ENCODE measurements around the gene KRTAP9-2.
"Not testable (repeated sequence)": the region's sequence is repeated elsewhere in the genome, so short reads cannot be mapped to it uniquely, and the experiment has no call there.

KRTAP9-2 gene

GRCh38 chr17:41211845-41212466 lies 14.5 kb upstream of the KRTAP9-2 start:
- in situ Hi-C loops (cut with MboI; ENCODE audit: low sequenced_read_pairs) = no loop called here
- Histone ChIP-seq H3K4me3 (no peak overlapping the region), H3K27me3 (ENCODE audit: low read depth) (no peaks in the 10 kb centered on the region), H3K4me1 (no peaks in the 10 kb centered on the region), H3K9me3 (no peaks in the 10 kb centered on the region), H3K36me3 (replicated peaks) (no peaks in the 10 kb centered on the region)
- no peak for DNase-seq (ENCODE audit: low spot score in 2 of 2)

- no peak overlapping the region for H3K4me3 ChIP-seq
Measured at GRCh38 chr17:41212524-41213169, 13.8 kb upstream of the KRTAP9-2 start.

GRCh38 chr17:41215681-41216080 lies 10.8 kb upstream of the KRTAP9-2 start:
- no peaks in the 10 kb centered on the region for H3K9me3 ChIP-seq
- no peaks in the 10 kb centered on the region for H3K36me3 ChIP-seq (replicated peaks)
- DNase-seq (ENCODE audit: low spot score in 2 of 2) = no peak
- H3K27me3 ChIP-seq (ENCODE audit: low read depth) = no peaks in the 10 kb centered on the region
- in situ Hi-C loops (cut with MboI; ENCODE audit: low sequenced_read_pairs) = no loop called here
- H3K4me1 ChIP-seq = no peaks in the 10 kb centered on the region
- no peak overlapping the region for H3K4me3 ChIP-seq

More at GRCh38 chr17:41212524-41213169, 13.8 kb upstream of the KRTAP9-2 start:
- Histone ChIP-seq H3K4me1 (no peaks in the 10 kb centered on the region), H3K36me3 (replicated peaks) (no peaks in the 10 kb centered on the region), H3K9me3 (no peaks in the 10 kb centered on the region), H3K27me3 (ENCODE audit: low read depth) (no peaks in the 10 kb centered on the region)
- in situ Hi-C loops (cut with MboI; ENCODE audit: low sequenced_read_pairs) = no loop called here
- no peak for DNase-seq (ENCODE audit: low spot score in 2 of 2)

- in situ Hi-C loops (cut with MboI; ENCODE audit: low sequenced_read_pairs) = no loop called here
- Histone ChIP-seq H3K9me3 (no peaks in the 10 kb centered on the region), H3K4me1 (no peaks in the 10 kb centered on the region), H3K27me3 (ENCODE audit: low read depth) (peaks cover 7% of the 10 kb centered on the region), H3K36me3 (replicated peaks) (no peaks in the 10 kb centered on the region), H3K4me3 (no peak overlapping the region)
- no peak for DNase-seq (ENCODE audit: low spot score in 2 of 2)
Measured at GRCh38 chr17:41223821-41224220, 2.6 kb upstream of the KRTAP9-2 start.

GRCh38 chr17:41226051-41226450 lies 397 bp upstream of the KRTAP9-2 start:
- DNase-seq (ENCODE audit: low spot score in 2 of 2) = no peak
- no peaks in the 10 kb centered on the region for H3K4me1 ChIP-seq
- peaks cover 7% of the 10 kb centered on the region for H3K27me3 ChIP-seq (ENCODE audit: low read depth)
- H3K9me3 ChIP-seq = no peaks in the 10 kb centered on the region
- in situ Hi-C loops (cut with MboI; ENCODE audit: low sequenced_read_pairs) = no loop called here
- H3K4me3 ChIP-seq = no peak overlapping the region
- H3K36me3 ChIP-seq (replicated peaks) = no peaks in the 10 kb centered on the region

- in situ Hi-C loops (cut with MboI; ENCODE audit: low sequenced_read_pairs) = no loop called here
- no peaks in the 10 kb centered on the region for H3K4me1 ChIP-seq
- H3K9me3 ChIP-seq = no peaks in the 10 kb centered on the region
- no peak for DNase-seq (ENCODE audit: low spot score in 2 of 2)
- no peak overlapping the region for H3K4me3 ChIP-seq
- H3K27me3 ChIP-seq (ENCODE audit: low read depth) = peaks cover 9% of the 10 kb centered on the region
- H3K36me3 ChIP-seq (replicated peaks) = no peaks in the 10 kb centered on the region
Measured at GRCh38 chr17:41230094-41230493, 3.6 kb downstream of the KRTAP9-2 start.

- no peak for DNase-seq (ENCODE audit: low spot score in 2 of 2)
- in situ Hi-C loops (cut with MboI; ENCODE audit: low sequenced_read_pairs) = no loop called here
- H3K9me3 ChIP-seq = no peaks in the 10 kb centered on the region
- H3K4me3 ChIP-seq = no peak overlapping the region
- peaks cover 8% of the 10 kb centered on the region for H3K27me3 ChIP-seq (ENCODE audit: low read depth)
- H3K36me3 ChIP-seq (replicated peaks) = no peaks in the 10 kb centered on the region
- H3K4me1 ChIP-seq = no peaks in the 10 kb centered on the region
Measured at GRCh38 chr17:41231731-41232130, 5.3 kb downstream of the KRTAP9-2 start.

GRCh38 chr17:41232399-41233105 lies 6.1 kb downstream of the KRTAP9-2 start, which contains the start of gene KRTAP9-3:
Gene KRTAP9-3, plus strand, starts transcription at chr17:41232449. Its CDS starts 53 bp downstream, at chr17:41232502.
- H3K4me3 ChIP-seq; H3K4me1 ChIP-seq; in situ Hi-C loops (cut with MboI; ENCODE audit: low sequenced_read_pairs); DNase-seq (ENCODE audit: low spot score in 2 of 2); H3K36me3 ChIP-seq (replicated peaks); H3K27me3 ChIP-seq (ENCODE audit: low read depth); H3K9me3 ChIP-seq: not testable (repeated sequence)

GRCh38 chr17:41237116-41237515 lies 10.7 kb downstream of the KRTAP9-2 start:
- H3K4me1 ChIP-seq; H3K36me3 ChIP-seq (replicated peaks); H3K27me3 ChIP-seq (ENCODE audit: low read depth); H3K4me3 ChIP-seq; DNase-seq (ENCODE audit: low spot score in 2 of 2); H3K9me3 ChIP-seq; in situ Hi-C loops (cut with MboI; ENCODE audit: low sequenced_read_pairs): not testable (repeated sequence)

GRCh38 chr17:41237949-41238437 lies 11.5 kb downstream of the KRTAP9-2 start, which contains the start of gene KRTAP9-8:
Gene KRTAP9-8, plus strand, starts transcription at chr17:41237999. Its CDS starts 53 bp downstream, at chr17:41238052.
- in situ Hi-C loops (cut with MboI; ENCODE audit: low sequenced_read_pairs); H3K36me3 ChIP-seq (replicated peaks); H3K4me1 ChIP-seq; H3K4me3 ChIP-seq; H3K27me3 ChIP-seq (ENCODE audit: low read depth); DNase-seq (ENCODE audit: low spot score in 2 of 2); H3K9me3 ChIP-seq: not testable (repeated sequence)

- H3K36me3 ChIP-seq (replicated peaks); H3K9me3 ChIP-seq; in situ Hi-C loops (cut with MboI; ENCODE audit: low sequenced_read_pairs); H3K4me3 ChIP-seq; H3K4me1 ChIP-seq; DNase-seq (ENCODE audit: low spot score in 2 of 2): not testable (repeated sequence)
- peaks cover 11% of the 10 kb centered on the region for H3K27me3 ChIP-seq (ENCODE audit: low read depth)
Measured at GRCh38 chr17:41246995-41247787, 20.7 kb downstream of the KRTAP9-2 start.

- H3K4me3 ChIP-seq; H3K4me1 ChIP-seq; in situ Hi-C loops (cut with MboI; ENCODE audit: low sequenced_read_pairs); H3K36me3 ChIP-seq (replicated peaks); H3K9me3 ChIP-seq; DNase-seq (ENCODE audit: low spot score in 2 of 2): not testable (repeated sequence)
- peaks cover 14% of the 10 kb centered on the region for H3K27me3 ChIP-seq (ENCODE audit: low read depth)
Measured at GRCh38 chr17:41249637-41250240, 23.3 kb downstream of the KRTAP9-2 start, which contains the start of gene KRTAP9-4. Gene KRTAP9-4, plus strand, starts transcription at chr17:41249687. Its CDS starts 34 bp downstream, at chr17:41249721.

GRCh38 chr17:41251261-41251660 lies 24.8 kb downstream of the KRTAP9-2 start:
- H3K27me3 ChIP-seq (ENCODE audit: low read depth) = peaks cover 14% of the 10 kb centered on the region
- in situ Hi-C loops (cut with MboI; ENCODE audit: low sequenced_read_pairs) = no loop called here
- no peaks in the 10 kb centered on the region for H3K9me3 ChIP-seq
- H3K4me1 ChIP-seq = no peaks in the 10 kb centered on the region
- no peak for DNase-seq (ENCODE audit: low spot score in 2 of 2)
- no peak overlapping the region for H3K4me3 ChIP-seq
- no peaks in the 10 kb centered on the region for H3K36me3 ChIP-seq (replicated peaks)

All from HAP-1 (cell line).